Stomach (tissue), 9 donors: ENCODE results near the gene HAND2. TPM values are rescaled to one million over a fixed set of nuclear protein-coding genes. Genes with fewer than 3 reads are reported as not detected.

Experiments
- DNase-seq, 2 donors: peaks; one replicate each; pipeline versions ENCODE4 v3.0.0 to v3.0.0-alpha.2; 2013 to 2019
- H3K27ac ChIP-seq, 5 donors: fragments of 200-600 bp in 4 of 5; sonication (generic) in 4 of 5; one replicate each; pipeline ENCODE4 v1.5.1; 2013 to 2019; ENCODE audit warnings: mild to moderate bottlenecking in 1 of 5, moderate library complexity in 1 of 5
- H3K27me3 ChIP-seq, 3 donors: fragments of 200-600 bp; sonication (generic); one replicate each; pipeline ENCODE4 v1.5.1; 2017 to 2019; ENCODE audit warnings: mixed run types in 1 of 3
- H3K36me3 ChIP-seq, 4 donors: fragments of 200-600 bp; sonication (generic); 1 replicate in 3 of 4; 2 replicates in 1 of 4; pipeline ENCODE4 v1.5.1; 2016 to 2019
- H3K4me1 ChIP-seq, 4 donors: fragments of 200-600 bp; sonication (generic); one replicate each; pipeline ENCODE4 v1.5.1; 2016 to 2019
- H3K4me3 ChIP-seq, 4 donors: fragments of 200-600 bp; sonication (generic) in 3 of 4; one replicate each; pipeline ENCODE4 v1.5.1; 2016 to 2019; ENCODE audit warnings: mild to moderate bottlenecking in 1 of 4
- H3K9me3 ChIP-seq, 4 donors: fragments of 200-600 bp; sonication (generic); one replicate each; pipeline ENCODE4 v1.5.1; 2016 to 2019
- EP300 ChIP-seq: sonication (generic); formaldehyde crosslinking; IDR thresholded peaks from one replicate; pipeline ENCODE4 v1.6.1; 2017; ENCODE audit warnings: antibody characterized with exemption
- POLR2A ChIP-seq, 4 donors: fragments of 450-650 bp; IDR thresholded peaks; one replicate each; pipeline ENCODE4 v1.6.1; 2016; ENCODE audit warnings: antibody characterized with exemption in 4 of 4, control low read depth in 2 of 4, mild to moderate bottlenecking in 1 of 4, moderate library complexity in 1 of 4
- POLR2AphosphoS5 ChIP-seq, 3 donors: sonication (generic); formaldehyde crosslinking; IDR thresholded peaks; one replicate each; pipeline ENCODE4 v1.6.1; 2016; ENCODE audit warnings: antibody characterized with exemption in 3 of 3
- WGBS, 5 donors: extraction: QIAGEN DNeasy Blood & Tissue Kit in 3 of 5; methylation state at CpG; one replicate each; pipeline versions ENCODE4 v1.1.5 to v1.1.7; 2013 to 2018; 5-methylcytosine and 5-hydroxymethylcytosine counted together
- intact Hi-C: fragments of 100-400 bp; cut with DNase I; formaldehyde crosslinking; loops from one replicate; pipeline ENCODE4 v1.15.1; 2023; ENCODE audit warnings: low total_unique reads
- polyA plus RNA-seq, 3 donors: library from polyadenylated mRNA; stranded (reverse); fragments of 200-250 nt; gene quantifications; one replicate each; pipeline ENCODE4 v1.2.3, GENCODE V29; 2013
- total RNA-seq, 5 donors: library from RNA; depleted of rRNA; stranded (reverse); fragments of >200 nt; gene quantifications; one replicate each; pipeline versions ENCODE4 v1.1.0 to v1.2.3, GENCODE V29; 2014 to 2016
- TF ChIP-seq, protein P1 (sequence below), 7 experiments: fragments of 450-650 bp in 4 of 7; fragments of 200-600 bp in 3 of 7; sonication (generic) in 3 of 7; IDR thresholded peaks; one replicate each; pipeline ENCODE4 v1.5.1; 2016 to 2019; ENCODE audit warnings: antibody characterized with exemption in 7 of 7, control low read depth in 2 of 7, mild to moderate bottlenecking in 1 of 7
- donor health status: healthy with polysubstance abuse.
- donor health status: Bipolar disorder and iron deficiency.
- donor health status: healthy.

The HAND2 gene
- total and polyA plus RNA-seq, 8 donors = 1.9 to 234 (median 19.6) TPM

- Histone ChIP-seq H3K4me3 (no peak overlapping the region), H3K27me3 (peaks cover 0 to 5% (median 0%) of the 10 kb centered on the region in 3 donors), H3K9me3 (no peaks in the 10 kb centered on the region), H3K36me3 (no peaks in the 10 kb centered on the region), H3K4me1 (peaks cover 0 to 8% (median 0%) of the 10 kb centered on the region in 4 donors), H3K27ac (no peak overlapping the region)
- DNase-seq = peak in 1 of 2 donors; percentile 20
- TF ChIP-seq, protein P1, sequence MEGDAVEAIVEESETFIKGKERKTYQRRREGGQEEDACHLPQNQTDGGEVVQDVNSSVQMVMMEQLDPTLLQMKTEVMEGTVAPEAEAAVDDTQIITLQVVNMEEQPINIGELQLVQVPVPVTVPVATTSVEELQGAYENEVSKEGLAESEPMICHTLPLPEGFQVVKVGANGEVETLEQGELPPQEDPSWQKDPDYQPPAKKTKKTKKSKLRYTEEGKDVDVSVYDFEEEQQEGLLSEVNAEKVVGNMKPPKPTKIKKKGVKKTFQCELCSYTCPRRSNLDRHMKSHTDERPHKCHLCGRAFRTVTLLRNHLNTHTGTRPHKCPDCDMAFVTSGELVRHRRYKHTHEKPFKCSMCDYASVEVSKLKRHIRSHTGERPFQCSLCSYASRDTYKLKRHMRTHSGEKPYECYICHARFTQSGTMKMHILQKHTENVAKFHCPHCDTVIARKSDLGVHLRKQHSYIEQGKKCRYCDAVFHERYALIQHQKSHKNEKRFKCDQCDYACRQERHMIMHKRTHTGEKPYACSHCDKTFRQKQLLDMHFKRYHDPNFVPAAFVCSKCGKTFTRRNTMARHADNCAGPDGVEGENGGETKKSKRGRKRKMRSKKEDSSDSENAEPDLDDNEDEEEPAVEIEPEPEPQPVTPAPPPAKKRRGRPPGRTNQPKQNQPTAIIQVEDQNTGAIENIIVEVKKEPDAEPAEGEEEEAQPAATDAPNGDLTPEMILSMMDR (IDR thresholded peaks at IDR 0.05) = no peak
- no peak for TF ChIP-seq POLR2A (IDR thresholded peaks at IDR 0.05)
- 59 to 70% (median 63%) methylated on average over 2 of the region's 2 CpGs for WGBS, 5 donors
- intact Hi-C loops = no loop called here
Measured at GRCh38 chr4:173556398-173557131, 26.5 kb upstream of the HAND2 start.

GRCh38 chr4:173547889-173548288 lies 17.9 kb upstream of the HAND2 start:
- Histone ChIP-seq H3K27ac (no peak overlapping the region), H3K9me3 (no peaks in the 10 kb centered on the region), H3K4me3 (no peak overlapping the region), H3K4me1 (no peaks in the 10 kb centered on the region), H3K36me3 (no peaks in the 10 kb centered on the region), H3K27me3 (peaks cover 0 to 28% (median 5%) of the 10 kb centered on the region in 3 donors)
- WGBS, 5 donors = 66 to 74% (median 66%) methylated on average over 13 of the region's 13 CpGs
- TF ChIP-seq POLR2AphosphoS5 (IDR thresholded peaks at IDR 0.05) = no peak
- no peak for TF ChIP-seq EP300
- TF ChIP-seq, protein P1 (IDR thresholded peaks at IDR 0.05) = no peak
- TF ChIP-seq POLR2A (IDR thresholded peaks at IDR 0.05) = no peak
- intact Hi-C loops = no loop called here
- no peak for DNase-seq

GRCh38 chr4:173546776-173547175 lies 16.7 kb upstream of the HAND2 start:
- H3K27me3 ChIP-seq = peaks cover 0 to 38% (median 9%) of the 10 kb centered on the region in 3 donors
- no peak for TF ChIP-seq EP300
- TF ChIP-seq, protein P1 (IDR thresholded peaks at IDR 0.05) = no peak
- H3K4me1 ChIP-seq = no peaks in the 10 kb centered on the region
- WGBS, 5 donors = 70 to 86% (median 72%) methylated on average over 2 of the region's 2 CpGs
- no peaks in the 10 kb centered on the region for H3K9me3 ChIP-seq
- no peak overlapping the region for H3K27ac ChIP-seq
- no peaks in the 10 kb centered on the region for H3K36me3 ChIP-seq
- DNase-seq = no peak
- H3K4me3 ChIP-seq = no peak overlapping the region
- intact Hi-C loops = no loop called here

- no peak for DNase-seq
- H3K27ac ChIP-seq = no peak overlapping the region
- no peaks in the 10 kb centered on the region for H3K9me3 ChIP-seq
- no peak overlapping the region for H3K4me3 ChIP-seq
- intact Hi-C loops = no loop called here
- no peaks in the 10 kb centered on the region for H3K4me1 ChIP-seq
- no peaks in the 10 kb centered on the region for H3K36me3 ChIP-seq
- WGBS, 5 donors = 72 to 87% (median 83%) methylated on average over 2 of the region's 2 CpGs
- peaks cover 0 to 48% (median 15%) of the 10 kb centered on the region in 3 donors for H3K27me3 ChIP-seq
- TF ChIP-seq EP300 (no peak), POLR2AphosphoS5 (IDR thresholded peaks at IDR 0.05) (no peak), POLR2A (IDR thresholded peaks at IDR 0.05) (no peak)
- TF ChIP-seq, protein P1 (IDR thresholded peaks at IDR 0.05) = no peak
Measured at GRCh38 chr4:173545440-173545839, 15.4 kb upstream of the HAND2 start.
